ENCODE data around the gene GAREM1. TPM values are rescaled to one million over a fixed set of nuclear protein-coding genes. Genes with fewer than 3 reads are reported as not detected.

Gene GAREM1
- total and polyA plus RNA-seq, 4 donors: 3.0 to 13.7 (median 8.5) TPM

GRCh38 chr18:32267463-32267862 lies 203.2 kb downstream of the GAREM1 start:
- Histone ChIP-seq H3K9me3 (ENCODE audit: control insufficient read depth in 4 of 4, insufficient read depth in 3 of 4, low read length in 3 of 4) (no peaks in the 10 kb centered on the region), H3K4me1 (ENCODE audit: control insufficient read depth in 5 of 5, insufficient read depth in 5 of 5, low read length in 5 of 5) (peaks cover 0 to 17% (median 0%) of the 10 kb centered on the region in 5 donors), H3K4me3 (no peak overlapping the region), H3K27me3 (ENCODE audit: control insufficient read depth in 3 of 3, insufficient read depth in 3 of 3, low read length in 2 of 3) (no peaks in the 10 kb centered on the region), H3K36me3 (ENCODE audit: control insufficient read depth in 4 of 4, insufficient read depth in 4 of 4, low read length in 4 of 4) (peaks cover 0 to 10% (median 4%) of the 10 kb centered on the region in 4 donors), H3K9ac (ENCODE audit: insufficient read depth in 1 of 2, low read length in 2 of 2) (no peak overlapping the region), H3K27ac (ENCODE audit: low read depth in 1 of 2, low read length in 1 of 2) (no peak overlapping the region)
- TF ChIP-seq, protein P1, sequence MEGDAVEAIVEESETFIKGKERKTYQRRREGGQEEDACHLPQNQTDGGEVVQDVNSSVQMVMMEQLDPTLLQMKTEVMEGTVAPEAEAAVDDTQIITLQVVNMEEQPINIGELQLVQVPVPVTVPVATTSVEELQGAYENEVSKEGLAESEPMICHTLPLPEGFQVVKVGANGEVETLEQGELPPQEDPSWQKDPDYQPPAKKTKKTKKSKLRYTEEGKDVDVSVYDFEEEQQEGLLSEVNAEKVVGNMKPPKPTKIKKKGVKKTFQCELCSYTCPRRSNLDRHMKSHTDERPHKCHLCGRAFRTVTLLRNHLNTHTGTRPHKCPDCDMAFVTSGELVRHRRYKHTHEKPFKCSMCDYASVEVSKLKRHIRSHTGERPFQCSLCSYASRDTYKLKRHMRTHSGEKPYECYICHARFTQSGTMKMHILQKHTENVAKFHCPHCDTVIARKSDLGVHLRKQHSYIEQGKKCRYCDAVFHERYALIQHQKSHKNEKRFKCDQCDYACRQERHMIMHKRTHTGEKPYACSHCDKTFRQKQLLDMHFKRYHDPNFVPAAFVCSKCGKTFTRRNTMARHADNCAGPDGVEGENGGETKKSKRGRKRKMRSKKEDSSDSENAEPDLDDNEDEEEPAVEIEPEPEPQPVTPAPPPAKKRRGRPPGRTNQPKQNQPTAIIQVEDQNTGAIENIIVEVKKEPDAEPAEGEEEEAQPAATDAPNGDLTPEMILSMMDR (IDR thresholded peaks at IDR 0.05; ENCODE audit: control extremely low read depth, extremely low read depth): no peak
- no peak for DNase-seq
- WGBS, 2 donors: 86 to 91% methylated on average over 4 of the region's 4 CpGs
- no peak for ATAC-seq (ENCODE audit: insufficient read depth, low FRiP score)

DNA sequence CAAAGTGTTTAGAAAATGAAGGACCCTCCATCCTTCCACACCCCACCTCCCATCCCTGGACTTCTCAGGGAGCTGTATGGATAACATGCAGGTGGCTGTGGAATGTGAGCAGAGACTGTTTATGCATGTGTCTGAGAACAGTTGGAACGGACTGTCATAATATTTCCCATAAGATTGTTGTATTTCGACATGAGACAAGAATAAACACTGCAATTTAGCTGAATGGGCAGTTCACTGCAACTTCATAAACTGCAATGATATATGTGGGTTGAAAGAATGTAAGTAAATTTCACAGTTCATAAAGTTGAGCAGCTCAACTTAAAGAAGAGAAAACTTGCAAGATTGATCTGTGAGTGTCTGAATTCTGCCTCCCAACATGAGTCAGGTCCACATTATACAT lies 206.3 kb downstream of the GAREM1 start:
- Histone ChIP-seq H3K27ac (ENCODE audit: low read depth in 1 of 2, low read length in 1 of 2) (no peak overlapping the region), H3K9ac (ENCODE audit: insufficient read depth in 1 of 2, low read length in 2 of 2) (no peak overlapping the region), H3K4me1 (ENCODE audit: control insufficient read depth in 5 of 5, insufficient read depth in 5 of 5, low read length in 5 of 5) (peaks cover 0 to 17% (median 0%) of the 10 kb centered on the region in 5 donors), H3K36me3 (ENCODE audit: control insufficient read depth in 4 of 4, insufficient read depth in 4 of 4, low read length in 4 of 4) (peaks cover 0 to 7% (median 2%) of the 10 kb centered on the region in 4 donors), H3K27me3 (ENCODE audit: control insufficient read depth in 3 of 3, insufficient read depth in 3 of 3, low read length in 2 of 3) (no peaks in the 10 kb centered on the region), H3K4me3 (no peak overlapping the region), H3K9me3 (ENCODE audit: control insufficient read depth in 4 of 4, insufficient read depth in 3 of 4, low read length in 3 of 4) (no peaks in the 10 kb centered on the region)
- 45 to 63% methylated on average over 2 of the region's 2 CpGs for WGBS, 2 donors
- peak; percentile 19 to 78 (median 72) for DNase-seq
- no peak for ATAC-seq (ENCODE audit: insufficient read depth, low FRiP score)
- TF ChIP-seq, protein P1 (IDR thresholded peaks at IDR 0.05; ENCODE audit: control extremely low read depth, extremely low read depth): no peak

DNA sequence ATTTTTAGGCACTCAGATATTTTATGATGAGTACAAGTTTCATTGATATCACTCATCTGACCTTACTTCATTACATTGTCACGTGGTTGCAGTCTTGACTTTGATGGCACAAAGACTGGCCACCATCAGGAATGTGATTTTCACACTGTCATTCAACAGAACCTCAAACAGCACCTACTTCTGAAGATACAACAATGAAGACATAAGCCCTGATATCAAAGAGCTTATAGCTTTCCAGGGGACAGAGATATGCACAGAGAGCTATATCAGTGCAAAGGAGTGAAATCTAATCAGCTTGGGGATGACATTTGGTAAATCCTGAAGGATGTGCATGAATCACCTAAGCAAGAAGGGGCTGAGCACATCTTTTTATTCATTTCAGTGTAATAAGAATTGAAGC lies 208.6 kb downstream of the GAREM1 start:
- TF ChIP-seq, protein P1 (IDR thresholded peaks at IDR 0.05; ENCODE audit: control extremely low read depth, extremely low read depth): no peak
- H3K4me1 ChIP-seq (ENCODE audit: control insufficient read depth in 5 of 5, insufficient read depth in 5 of 5, low read length in 5 of 5): peaks cover 0 to 17% (median 0%) of the 10 kb centered on the region in 5 donors
- H3K27me3 ChIP-seq (ENCODE audit: control insufficient read depth in 3 of 3, insufficient read depth in 3 of 3, low read length in 2 of 3): no peaks in the 10 kb centered on the region
- no peak overlapping the region for H3K9ac ChIP-seq (ENCODE audit: insufficient read depth in 1 of 2, low read length in 2 of 2)
- peaks cover 0 to 1% (median 0%) of the 10 kb centered on the region in 4 donors for H3K36me3 ChIP-seq (ENCODE audit: control insufficient read depth in 4 of 4, insufficient read depth in 4 of 4, low read length in 4 of 4)
- ATAC-seq (ENCODE audit: insufficient read depth, low FRiP score) (no peak), DNase-seq (no peak)
- 84 to 87% methylated on average over 1 of the region's 1 CpG for WGBS, 2 donors
- no peak overlapping the region for H3K4me3 ChIP-seq
- H3K27ac ChIP-seq (ENCODE audit: low read depth in 1 of 2, low read length in 1 of 2): no peak overlapping the region
- H3K9me3 ChIP-seq (ENCODE audit: control insufficient read depth in 4 of 4, insufficient read depth in 3 of 4, low read length in 3 of 4): no peaks in the 10 kb centered on the region

- H3K36me3 ChIP-seq (ENCODE audit: control insufficient read depth in 4 of 4, insufficient read depth in 4 of 4, low read length in 4 of 4): no peaks in the 10 kb centered on the region
These were observed 209.7 kb downstream of the GAREM1 start for GRCh38 chr18:32261003-32261402.

More at GRCh38 chr18:32261003-32261402, 209.7 kb downstream of the GAREM1 start:
- H3K9me3 ChIP-seq (ENCODE audit: control insufficient read depth in 4 of 4, insufficient read depth in 3 of 4, low read length in 3 of 4): no peaks in the 10 kb centered on the region
- ATAC-seq (ENCODE audit: insufficient read depth, low FRiP score): no peak
- H3K4me3 ChIP-seq: no peak overlapping the region
- no peaks in the 10 kb centered on the region for H3K27me3 ChIP-seq (ENCODE audit: control insufficient read depth in 3 of 3, insufficient read depth in 3 of 3, low read length in 2 of 3)
- no peak for DNase-seq
- H3K4me1 ChIP-seq (ENCODE audit: control insufficient read depth in 5 of 5, insufficient read depth in 5 of 5, low read length in 5 of 5): peaks cover 0 to 17% (median 0%) of the 10 kb centered on the region in 5 donors
- H3K27ac ChIP-seq (ENCODE audit: low read depth in 1 of 2, low read length in 1 of 2): no peak overlapping the region
- TF ChIP-seq, protein P1 (IDR thresholded peaks at IDR 0.05; ENCODE audit: control extremely low read depth, extremely low read depth): no peak
- H3K9ac ChIP-seq (ENCODE audit: insufficient read depth in 1 of 2, low read length in 2 of 2): no peak overlapping the region
- 96 to 97% methylated on average over 5 of the region's 5 CpGs for WGBS, 2 donors

Measured in lung (tissue), 12 donors.